ENCODE results near the gene SH2D7. TPM values are rescaled to one million over a fixed set of nuclear protein-coding genes. Genes with fewer than 3 reads are reported as not detected.

The SH2D7 gene
- total RNA-seq, 1 donor from 2014 or later: not detected

DNA sequence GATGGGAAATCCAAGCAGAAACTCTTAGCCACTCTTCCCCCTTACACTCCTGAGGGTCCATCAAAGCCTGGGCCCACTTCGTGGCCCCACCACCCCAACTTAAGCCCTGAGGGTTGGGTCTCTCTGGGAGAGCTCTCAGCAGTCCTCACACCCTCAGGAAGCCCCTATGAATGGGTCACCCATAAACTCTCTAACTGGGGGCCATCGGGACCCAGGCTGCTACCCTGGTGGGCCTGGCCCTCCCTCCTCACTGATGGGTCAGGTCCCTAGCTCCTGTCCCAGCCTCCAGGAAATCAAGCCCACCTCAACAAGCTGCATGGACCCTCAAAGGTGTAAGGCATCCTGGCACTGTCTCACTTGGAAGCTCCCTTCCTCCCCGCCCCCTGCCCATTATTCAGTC lies 19.4 kb downstream of the SH2D7 start:
- H3K27me3 ChIP-seq (ENCODE audit: low read depth): no peaks in the 10 kb centered on the region
- DNase-seq (no peak), ATAC-seq (no peak)
- H3K27ac ChIP-seq: no peak overlapping the region
- H3K4me3 ChIP-seq: no peak overlapping the region
- H3K36me3 ChIP-seq: no peaks in the 10 kb centered on the region
- H3K9me3 ChIP-seq: no peaks in the 10 kb centered on the region
- TF ChIP-seq, protein P1, sequence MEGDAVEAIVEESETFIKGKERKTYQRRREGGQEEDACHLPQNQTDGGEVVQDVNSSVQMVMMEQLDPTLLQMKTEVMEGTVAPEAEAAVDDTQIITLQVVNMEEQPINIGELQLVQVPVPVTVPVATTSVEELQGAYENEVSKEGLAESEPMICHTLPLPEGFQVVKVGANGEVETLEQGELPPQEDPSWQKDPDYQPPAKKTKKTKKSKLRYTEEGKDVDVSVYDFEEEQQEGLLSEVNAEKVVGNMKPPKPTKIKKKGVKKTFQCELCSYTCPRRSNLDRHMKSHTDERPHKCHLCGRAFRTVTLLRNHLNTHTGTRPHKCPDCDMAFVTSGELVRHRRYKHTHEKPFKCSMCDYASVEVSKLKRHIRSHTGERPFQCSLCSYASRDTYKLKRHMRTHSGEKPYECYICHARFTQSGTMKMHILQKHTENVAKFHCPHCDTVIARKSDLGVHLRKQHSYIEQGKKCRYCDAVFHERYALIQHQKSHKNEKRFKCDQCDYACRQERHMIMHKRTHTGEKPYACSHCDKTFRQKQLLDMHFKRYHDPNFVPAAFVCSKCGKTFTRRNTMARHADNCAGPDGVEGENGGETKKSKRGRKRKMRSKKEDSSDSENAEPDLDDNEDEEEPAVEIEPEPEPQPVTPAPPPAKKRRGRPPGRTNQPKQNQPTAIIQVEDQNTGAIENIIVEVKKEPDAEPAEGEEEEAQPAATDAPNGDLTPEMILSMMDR (IDR thresholded peaks at IDR 0.05): no peak
- peaks cover 3% of the 10 kb centered on the region for H3K4me1 ChIP-seq
- intact Hi-C loops (cut with DNase I): loop anchor here (10.0 kb wide), 1 partner anchor 83 kb away; no protein-coding TSS in a partner anchor

DNA sequence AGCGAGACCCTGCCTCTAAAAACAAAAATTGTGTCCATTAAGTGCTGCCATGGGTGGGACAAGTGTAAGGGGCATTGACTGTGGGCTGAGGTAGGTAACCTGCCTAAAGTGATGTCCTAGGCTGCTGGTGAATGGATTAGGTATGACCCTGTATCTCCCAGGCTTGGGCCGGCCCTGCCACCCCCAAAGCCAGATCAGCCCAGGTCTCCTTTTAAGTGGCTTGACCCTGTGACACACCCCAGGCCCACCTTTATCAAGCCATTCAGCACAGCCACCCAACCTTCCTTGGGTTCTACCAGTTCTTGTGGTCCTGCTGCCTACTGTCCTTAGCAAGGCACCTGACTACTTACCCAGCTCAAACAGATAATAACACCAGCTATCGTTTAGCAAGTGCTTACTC lies 20.2 kb downstream of the SH2D7 start:
- TF ChIP-seq, protein P1 (IDR thresholded peaks at IDR 0.05): no peak
- intact Hi-C loops (cut with DNase I): loop anchor here (10.0 kb wide), 1 partner anchor 82 kb away; no protein-coding TSS in a partner anchor
- Histone ChIP-seq H3K27me3 (ENCODE audit: low read depth) (no peaks in the 10 kb centered on the region), H3K9me3 (no peaks in the 10 kb centered on the region), H3K36me3 (no peaks in the 10 kb centered on the region), H3K4me1 (peaks cover 3% of the 10 kb centered on the region), H3K4me3 (no peak overlapping the region), H3K27ac (no peak overlapping the region)
- DNase-seq: no peak
- no peak for ATAC-seq

DNA sequence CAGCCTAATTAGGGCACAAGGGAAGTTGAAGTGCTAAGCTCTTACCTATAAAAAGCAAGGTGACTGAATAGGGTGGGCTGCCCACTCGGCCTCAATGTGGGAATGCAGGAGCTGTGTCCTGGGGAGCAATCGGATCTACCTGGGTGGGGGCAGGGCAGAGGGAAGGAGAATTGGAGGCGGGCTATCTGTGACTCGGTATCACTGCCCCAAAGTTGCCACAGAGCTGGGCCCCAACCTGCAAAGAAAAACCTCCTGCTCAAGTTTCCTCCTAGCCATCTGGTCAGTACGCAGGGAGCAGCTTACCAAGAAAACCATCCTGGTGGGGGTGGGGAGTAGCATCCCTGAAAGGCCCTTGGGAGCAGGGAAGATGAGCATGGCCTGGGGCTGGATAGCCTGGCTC lies 28.2 kb downstream of the SH2D7 start:
- ATAC-seq (no peak), DNase-seq (no peak)
- no peak overlapping the region for H3K4me3 ChIP-seq
- H3K36me3 ChIP-seq: no peaks in the 10 kb centered on the region
- H3K4me1 ChIP-seq: no peaks in the 10 kb centered on the region
- TF ChIP-seq, protein P1 (IDR thresholded peaks at IDR 0.05): no peak
- H3K27me3 ChIP-seq (ENCODE audit: low read depth): no peaks in the 10 kb centered on the region
- H3K9me3 ChIP-seq: no peaks in the 10 kb centered on the region
- no peak overlapping the region for H3K27ac ChIP-seq
- intact Hi-C loops (cut with DNase I): no loop called here

DNA sequence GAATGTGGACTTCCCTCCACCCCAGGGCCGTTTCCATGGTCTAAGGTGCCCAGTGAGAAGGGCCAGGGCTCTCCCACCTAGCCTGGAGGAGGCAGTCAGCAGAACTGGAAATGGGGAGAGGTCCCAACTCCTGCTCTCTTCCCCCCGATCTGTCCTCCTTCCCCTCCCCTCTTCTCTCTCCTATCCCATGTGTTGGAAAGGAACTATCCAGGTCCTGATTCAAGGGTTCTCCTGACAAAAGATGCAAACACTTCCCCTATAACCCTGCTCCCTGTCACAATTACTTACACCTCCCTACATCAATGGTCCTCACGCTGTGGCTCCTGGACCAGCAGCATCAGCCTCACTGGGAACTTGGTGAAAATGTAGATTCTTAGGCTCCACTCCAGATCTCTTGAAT lies 32.9 kb downstream of the SH2D7 start:
- TF ChIP-seq, protein P1 (IDR thresholded peaks at IDR 0.05): no peak
- Histone ChIP-seq H3K4me1 (no peaks in the 10 kb centered on the region), H3K4me3 (no peak overlapping the region), H3K9me3 (no peaks in the 10 kb centered on the region), H3K27me3 (ENCODE audit: low read depth) (no peaks in the 10 kb centered on the region), H3K36me3 (no peaks in the 10 kb centered on the region), H3K27ac (no peak overlapping the region)
- ATAC-seq (no peak), DNase-seq (no peak)
- intact Hi-C loops (cut with DNase I): no loop called here

DNA sequence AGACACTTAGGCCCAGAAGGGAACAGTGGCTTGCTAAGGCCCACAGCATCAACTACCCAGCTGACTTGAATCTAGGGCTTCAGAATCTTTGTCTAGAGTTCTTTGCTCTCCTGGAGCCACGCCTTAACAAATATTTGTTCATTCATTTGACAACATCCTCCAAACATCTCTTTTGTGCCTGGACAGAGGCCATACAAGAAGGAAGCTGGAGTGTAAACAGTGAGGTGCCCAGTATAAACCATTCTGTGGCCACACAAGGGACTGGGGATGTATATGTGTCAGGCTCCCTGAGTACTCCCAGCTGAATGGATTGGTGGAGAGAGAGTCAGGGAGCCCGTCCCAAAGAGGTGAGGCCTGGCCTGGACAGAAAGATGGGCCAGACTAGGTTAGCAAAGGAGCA lies 35.5 kb downstream of the SH2D7 start:
- no peak overlapping the region for H3K4me3 ChIP-seq
- TF ChIP-seq, protein P1 (IDR thresholded peaks at IDR 0.05): no peak
- intact Hi-C loops (cut with DNase I): no loop called here
- H3K27me3 ChIP-seq (ENCODE audit: low read depth): no peaks in the 10 kb centered on the region
- no peak for ATAC-seq
- no peaks in the 10 kb centered on the region for H3K36me3 ChIP-seq
- H3K27ac ChIP-seq: no peak overlapping the region
- peaks cover 10% of the 10 kb centered on the region for H3K4me1 ChIP-seq
- no peak for DNase-seq
- no peaks in the 10 kb centered on the region for H3K9me3 ChIP-seq

Measured in lower lobe of right lung (tissue), 2 donors.